Stimulated activated CD8-positive, alpha-beta memory T cell treated with anti-CD3 and anti-CD28 coated beads, Interleukin-4, amount 100 ng/mL, for 1 hour (primary cell): ENCODE data around the gene ACOXL.
"Not testable (repeated sequence)": the region's sequence is repeated elsewhere in the genome, so short reads cannot be mapped to it uniquely, and the experiment has no call there.

Experiments
- DNase-seq, 2 donors: peaks; one replicate each; pipeline ENCODE4 v3.0.0-alpha.2; 2020; ENCODE audit warnings: low read depth in 2 of 2, low spot score in 1 of 2

Gene ACOXL

DNA sequence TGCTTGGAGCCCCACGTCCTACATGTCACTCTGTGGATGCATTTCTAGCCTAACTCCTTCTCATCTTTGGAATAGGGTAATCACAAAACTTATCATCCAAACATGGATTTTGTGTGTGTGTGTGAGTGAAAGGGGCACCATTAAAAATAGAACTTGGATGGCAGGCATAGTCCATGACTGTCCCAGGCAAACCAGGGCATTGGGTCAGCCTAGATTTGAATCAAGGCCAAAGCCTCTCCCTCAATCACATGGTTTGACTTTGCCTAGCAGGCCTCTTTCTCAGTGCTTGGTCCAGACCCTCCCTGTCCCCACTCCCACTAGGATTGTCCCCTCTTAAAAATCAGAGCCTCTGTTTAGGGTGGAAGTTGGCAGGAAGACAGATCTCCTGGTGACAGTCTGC is 320.9 kb downstream of the ACOXL start:
- DNase-seq: no peak

DNA sequence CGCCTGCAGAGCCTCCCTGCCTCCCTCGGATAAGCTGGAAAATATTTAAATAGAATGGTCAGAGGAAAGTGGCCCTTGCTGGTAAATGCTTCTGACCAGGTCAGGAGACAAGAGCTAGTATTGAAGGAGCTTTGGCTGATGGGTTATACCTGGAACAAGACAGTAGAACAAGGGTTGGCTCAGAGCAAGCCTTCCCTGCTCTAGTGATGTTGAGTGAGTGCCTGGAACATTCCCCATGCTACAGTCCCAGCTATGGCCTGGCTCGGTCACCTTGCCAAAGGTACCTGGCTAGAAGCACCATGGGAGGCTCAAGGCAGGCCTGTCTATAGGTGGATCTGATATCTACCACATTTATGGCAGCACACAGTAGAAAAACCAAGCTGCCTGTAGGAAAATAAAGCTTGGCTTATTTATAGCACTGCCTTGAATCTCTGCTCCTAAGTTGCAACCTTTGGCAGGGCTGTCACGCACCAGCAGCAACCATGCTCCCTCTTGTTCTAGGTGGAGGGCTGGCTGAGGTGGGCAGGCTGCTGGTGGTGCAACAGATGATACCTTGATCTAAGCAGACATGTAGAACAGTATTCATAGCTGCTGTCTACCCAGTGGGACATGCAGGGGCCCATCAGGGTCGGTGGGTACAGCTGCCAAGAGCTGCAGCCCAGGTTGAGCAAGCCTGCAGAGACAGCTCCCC is 321.6 kb downstream of the ACOXL start:
- DNase-seq: no peak

GRCh38 chr2:111054791-111055691 is 322.7 kb downstream of the ACOXL start:
- no peak for DNase-seq

GRCh38 chr2:111055735-111056134 is 323.4 kb downstream of the ACOXL start:
- no peak for DNase-seq

DNA sequence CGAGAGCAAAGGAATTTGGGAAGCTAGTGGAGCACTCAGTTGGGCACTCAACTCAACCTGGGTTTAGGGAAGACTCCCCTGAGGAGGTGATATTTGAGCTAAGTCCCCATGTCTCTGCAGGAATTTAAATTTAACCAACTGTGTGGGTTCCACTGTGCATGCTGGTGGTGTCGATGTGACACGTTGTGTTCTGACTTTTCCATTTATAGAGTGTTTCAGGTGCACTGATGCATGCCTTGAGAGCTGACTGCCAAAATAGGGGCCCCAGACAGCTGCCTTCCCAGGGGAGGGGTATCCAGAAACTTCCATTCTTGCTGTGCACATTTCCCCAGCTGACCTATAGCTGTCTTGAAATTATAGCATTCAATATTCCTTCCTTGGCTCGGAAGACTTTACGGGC is 324.7 kb downstream of the ACOXL start:
- DNase-seq: no peak

DNA sequence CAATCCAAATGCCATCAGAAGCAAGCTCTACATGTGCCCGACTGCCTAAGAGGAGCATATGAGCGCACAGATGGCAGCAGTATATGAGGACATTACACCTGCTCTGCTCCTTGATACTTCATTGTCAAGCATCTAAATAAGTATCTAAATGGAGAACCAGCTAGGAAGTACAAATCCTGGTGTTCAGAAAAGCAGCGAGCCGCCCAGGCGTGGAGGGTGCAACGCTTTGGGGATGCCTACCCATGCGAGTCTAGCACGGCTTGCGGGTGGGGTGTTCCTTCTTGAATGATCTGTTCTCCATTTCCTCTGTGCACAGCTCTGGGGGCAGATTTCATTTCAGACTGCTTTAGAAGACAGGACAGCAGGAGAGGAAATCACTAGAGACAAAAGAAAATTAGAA is 325.3 kb downstream of the ACOXL start:
- no peak for DNase-seq

- no peak for DNase-seq
Observed at GRCh38 chr2:111058264-111058663, 325.9 kb downstream of the ACOXL start.

DNA sequence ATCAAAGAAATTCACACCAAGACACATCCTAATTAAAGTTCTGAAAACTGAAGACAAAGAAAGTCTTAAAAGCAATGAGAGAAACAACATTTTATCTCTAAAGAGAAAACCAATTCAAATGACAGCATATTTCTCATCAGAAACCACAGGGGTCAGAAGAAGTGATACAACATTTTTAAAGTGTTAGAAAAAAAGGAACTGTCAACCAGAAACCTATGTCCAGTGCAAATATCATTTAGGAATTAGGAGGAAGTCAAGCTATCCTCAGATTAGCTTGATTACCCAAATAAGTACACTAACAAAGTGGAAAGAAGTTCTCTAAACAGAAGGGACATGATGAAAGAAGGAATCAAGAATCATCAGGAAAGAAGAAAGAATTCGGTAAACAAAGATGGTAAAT is 328.8 kb downstream of the ACOXL start:
- no peak for DNase-seq

DNA sequence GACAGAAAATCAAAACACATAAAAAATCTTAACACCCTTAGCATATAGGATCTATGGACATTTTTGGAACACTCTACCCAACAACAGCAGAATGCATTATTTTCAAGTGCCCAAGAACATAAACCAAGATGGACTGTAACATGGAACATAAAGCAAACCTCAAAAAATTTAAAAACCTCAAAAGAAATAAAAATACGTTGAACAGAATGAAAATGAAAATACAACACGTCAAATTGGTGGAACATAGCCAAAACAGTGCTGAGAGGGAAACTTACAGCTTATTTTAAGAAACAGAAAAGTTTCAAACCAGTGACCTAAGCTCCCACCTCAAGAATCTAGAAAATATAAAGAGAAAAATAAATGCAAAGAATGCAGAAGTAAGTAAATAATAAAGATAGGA is 330.0 kb downstream of the ACOXL start:
- no peak for DNase-seq

- DNase-seq: no peak
Observed at GRCh38 chr2:111066062-111066593, 333.8 kb downstream of the ACOXL start.

- DNase-seq: no peak
Observed at GRCh38 chr2:111068435-111069058, 336.2 kb downstream of the ACOXL start.

DNA sequence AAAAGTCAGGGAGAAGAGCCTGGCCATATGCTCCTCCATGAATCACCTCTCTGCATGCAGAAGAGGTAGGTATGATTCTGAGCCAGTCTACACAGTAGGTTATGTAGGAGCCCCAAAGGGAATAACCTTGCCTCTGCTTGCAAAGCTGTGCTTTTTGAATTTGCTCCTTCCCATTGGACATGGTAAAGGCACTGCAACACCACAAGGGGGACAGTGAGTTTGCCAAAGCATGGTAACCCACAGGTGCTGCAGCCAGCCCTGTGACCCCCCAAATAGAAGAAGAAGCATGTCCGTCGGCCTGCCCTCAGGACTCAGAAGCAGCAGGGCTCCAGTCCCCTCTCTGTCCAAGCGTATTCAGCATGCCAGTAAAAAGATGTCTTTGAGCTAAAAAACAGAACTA is 337.3 kb downstream of the ACOXL start:
- DNase-seq: no peak

- no peak for DNase-seq
Observed at GRCh38 chr2:111071600-111072171, 339.3 kb downstream of the ACOXL start.

DNA sequence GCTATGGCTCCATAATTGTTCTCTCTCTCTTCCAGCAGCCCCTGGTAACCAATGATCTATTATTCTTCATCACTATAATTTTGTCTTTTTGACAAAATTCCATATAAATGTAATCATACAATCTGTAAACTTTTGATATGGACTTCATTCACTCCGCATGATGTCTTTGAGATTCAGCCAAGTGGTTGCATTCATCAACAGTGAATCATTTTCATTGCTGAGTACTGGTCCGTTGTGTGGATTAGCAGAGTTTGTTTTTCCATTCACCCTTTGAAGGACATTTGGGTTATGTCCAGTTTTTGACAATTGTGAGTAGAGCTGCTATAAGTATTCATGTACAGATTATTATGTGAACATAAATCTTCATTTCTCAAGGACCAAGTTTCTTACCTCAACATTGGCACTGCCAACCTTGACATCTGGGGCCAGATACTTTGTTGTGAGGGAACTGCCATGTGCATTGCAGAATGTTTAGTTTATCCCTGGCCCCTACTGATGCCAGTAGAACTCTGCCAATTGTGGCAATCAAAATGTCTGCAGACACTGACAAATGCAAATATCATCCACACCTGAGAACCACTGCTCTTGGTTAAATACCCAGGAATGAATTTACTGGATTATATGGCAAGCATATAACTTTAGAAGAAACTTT is 340.0 kb downstream of the ACOXL start:
- no peak for DNase-seq

GRCh38 chr2:111082659-111083058 is 350.3 kb downstream of the ACOXL start:
- not testable (repeated sequence) for DNase-seq

DNA sequence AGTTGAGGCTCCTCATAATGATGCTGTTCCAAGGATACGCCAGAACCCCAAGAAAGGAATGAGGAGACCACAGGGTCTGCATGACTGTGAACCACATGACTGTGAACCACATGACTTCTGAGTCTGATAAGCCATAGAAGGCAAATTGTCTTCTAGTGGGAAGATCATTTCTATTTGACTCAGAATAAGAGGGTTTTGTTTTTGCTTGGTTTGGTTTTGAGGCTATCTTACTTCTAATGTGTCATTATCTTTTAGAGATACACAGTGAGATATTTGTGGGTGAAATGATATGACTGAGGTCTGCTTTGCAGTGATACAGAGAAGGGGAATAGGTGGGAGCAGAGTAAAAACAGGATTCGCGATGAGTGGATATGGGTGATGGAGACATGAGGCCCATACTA is 359.4 kb downstream of the ACOXL start:
- DNase-seq: no peak

DNA sequence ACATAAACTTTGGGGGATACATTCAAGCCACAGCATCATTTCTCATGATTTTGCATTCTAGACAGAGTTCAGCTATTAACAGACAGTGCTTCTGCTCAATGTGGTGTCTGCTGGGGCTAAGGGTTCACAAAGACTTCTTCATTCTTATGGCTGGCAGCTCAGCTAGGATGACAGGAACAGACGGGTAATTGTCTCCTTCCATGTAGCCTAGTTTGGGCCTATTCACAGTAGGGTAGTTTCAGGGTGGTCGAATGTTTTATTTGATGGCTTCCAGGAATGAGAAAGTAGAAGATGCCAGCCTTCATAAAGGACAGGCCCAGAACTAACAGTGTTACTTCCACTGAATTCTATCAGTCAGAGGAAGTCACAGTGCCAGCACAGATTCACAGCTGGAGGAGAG is 362.3 kb downstream of the ACOXL start:
- DNase-seq: no peak

DNA sequence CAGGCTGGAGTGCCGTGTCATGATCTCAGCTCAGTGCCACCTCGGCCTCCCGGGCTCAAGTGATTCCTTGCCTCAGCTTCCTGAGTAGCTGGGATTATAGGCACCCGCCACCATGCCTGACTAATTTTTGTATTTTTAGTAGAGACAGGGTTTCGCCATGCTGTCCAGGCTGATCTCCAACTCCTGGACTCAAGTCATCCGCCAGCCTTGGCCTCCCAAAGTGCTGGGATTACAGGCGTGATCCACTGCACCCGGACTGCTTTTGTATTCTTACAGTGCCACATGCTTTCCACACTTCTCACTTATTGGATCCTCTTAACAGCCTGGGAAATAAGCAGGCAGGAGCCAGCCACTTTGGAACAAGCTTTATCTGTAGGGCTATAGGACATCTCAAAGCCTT is 363.1 kb downstream of the ACOXL start:
- no peak for DNase-seq

DNA sequence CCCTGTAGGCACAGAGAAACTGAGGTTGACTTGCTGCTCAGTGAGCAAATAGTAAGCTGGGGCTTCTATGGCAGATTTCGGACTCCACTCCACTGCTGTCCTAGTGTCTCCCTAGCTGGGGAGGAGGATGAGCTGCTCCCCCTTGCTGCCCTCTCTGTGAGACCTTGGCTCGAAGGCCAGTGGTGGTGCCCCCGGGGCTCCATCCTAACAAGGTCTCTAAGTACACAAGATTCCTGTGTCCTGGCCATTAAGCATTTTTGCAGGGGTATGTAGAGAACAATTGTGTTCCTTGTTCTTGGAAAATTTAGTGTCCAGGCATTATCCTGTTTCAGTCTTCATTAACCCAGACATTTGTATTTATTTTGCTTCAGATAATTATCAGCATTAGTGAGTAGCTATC is 367.0 kb downstream of the ACOXL start:
- no peak for DNase-seq

- no peak for DNase-seq
Observed at GRCh38 chr2:111100087-111100764, 367.9 kb downstream of the ACOXL start.
